ENCODE results near the gene OR5K3.
"Not testable (repeated sequence)": the region's sequence is repeated elsewhere in the genome, so short reads cannot be mapped to it uniquely, and the experiment has no call there.

OR5K3 gene

GRCh38 chr3:98390366-98390765 lies at the start of gene OR5K3:
TSS of gene OR5K3 (plus strand) at chr3:98390666. CDS start at chr3:98390666, 0 bp downstream.
- no peak for DNase-seq

- no peak for DNase-seq
These were observed 48.7 kb upstream of the OR5K3 start for GRCh38 chr3:98341758-98342157.

- peak in 4 of 58 donors; percentile 5 to 26 (median 9) for DNase-seq
These were observed 46.6 kb upstream of the OR5K3 start for GRCh38 chr3:98343647-98344507.

GRCh38 chr3:98350082-98350481 lies 40.4 kb upstream of the OR5K3 start:
- DNase-seq = no peak

GRCh38 chr3:98353554-98353953 lies 36.9 kb upstream of the OR5K3 start, which contains the start of gene OR5K4:
TSS of gene OR5K4 (plus strand) at chr3:98353854. CDS start at chr3:98353854, 0 bp downstream.
- DNase-seq = no peak

- no peak for DNase-seq
These were observed 31.2 kb upstream of the OR5K3 start for GRCh38 chr3:98359250-98359649.

GRCh38 chr3:98359993-98360675 lies 30.3 kb upstream of the OR5K3 start:
- no peak for DNase-seq

GRCh38 chr3:98360681-98361080 lies 29.8 kb upstream of the OR5K3 start:
- no peak for DNase-seq

GRCh38 chr3:98361289-98361688 lies 29.2 kb upstream of the OR5K3 start:
- no peak for DNase-seq

- DNase-seq = no peak
These were observed 22.8 kb upstream of the OR5K3 start for GRCh38 chr3:98367464-98368246.

GRCh38 chr3:98371186-98371585 lies 19.3 kb upstream of the OR5K3 start:
- DNase-seq = no peak

GRCh38 chr3:98371853-98372252 lies 18.6 kb upstream of the OR5K3 start:
- DNase-seq = no peak

- no peak for DNase-seq
These were observed 18.0 kb upstream of the OR5K3 start for GRCh38 chr3:98372445-98372844.

- no peak for DNase-seq
These were observed 13.8 kb upstream of the OR5K3 start for GRCh38 chr3:98376631-98377030.

GRCh38 chr3:98388147-98388546 lies 2.3 kb upstream of the OR5K3 start:
- DNase-seq = no peak

GRCh38 chr3:98395101-98395500 lies 4.6 kb downstream of the OR5K3 start:
- peak in 39 of 58 donors; percentile 1 to 66 (median 21) for DNase-seq

- not testable (repeated sequence) for DNase-seq
These were observed 6.0 kb downstream of the OR5K3 start for GRCh38 chr3:98396482-98396881.

GRCh38 chr3:98398513-98398912 lies 8.0 kb downstream of the OR5K3 start:
- no peak for DNase-seq

- no peak for DNase-seq
These were observed 12.0 kb downstream of the OR5K3 start for GRCh38 chr3:98402507-98402906.

GRCh38 chr3:98404010-98404409 lies 13.5 kb downstream of the OR5K3 start:
- no peak for DNase-seq

- DNase-seq = no peak
These were observed 15.6 kb downstream of the OR5K3 start for GRCh38 chr3:98406034-98406433.

- DNase-seq = no peak
These were observed 42.1 kb downstream of the OR5K3 start for GRCh38 chr3:98432575-98432974.
